HepG2 (cell line): ENCODE results near the gene MRPL38. TPM values are rescaled to one million over a fixed set of nuclear protein-coding genes. Genes with fewer than 3 reads are reported as not detected.
A peak's percentile ranks its signal among the peaks of the same experiment; 100 is the strongest.

Experiments used
- BHLHE40 ChIP-seq: IDR thresholded peaks from 2 replicates; pipeline ENCODE4 v1.6.1; 2011; ENCODE audit warnings: low read length, improper control_type of control experiment
- CHCHD3 ChIP-seq: sonication (generic); formaldehyde crosslinking; IDR thresholded peaks from 2 replicates; pipeline ENCODE4 v1.8.0; 2022; ENCODE audit warnings: mild to moderate bottlenecking, missing genetic modification reagents, moderate library complexity
- FOSL2 ChIP-seq: sonication (generic); formaldehyde crosslinking; IDR thresholded peaks from 2 replicates; pipeline ENCODE4 v1.4.0; 2020; ENCODE audit warnings: missing genetic modification reagents
- GABPB1 ChIP-seq: IDR thresholded peaks from 2 replicates; pipeline ENCODE4 v1.6.1; 2016; ENCODE audit warnings: mild to moderate bottlenecking, missing genetic modification reagents, moderate library complexity, missing compliant biosample characterization
- GPN1 ChIP-seq: sonication (generic); formaldehyde crosslinking; IDR thresholded peaks from 2 replicates; pipeline ENCODE4 v1.5.1; 2020; ENCODE audit warnings: missing genetic modification reagents, borderline replicate concordance
- HHEX ChIP-seq: IDR thresholded peaks from 2 replicates; pipeline ENCODE4 v1.6.1; 2016; ENCODE audit warnings: control low read depth
- KAT7 ChIP-seq: IDR thresholded peaks from 2 replicates; pipeline ENCODE4 v1.6.1; 2018; ENCODE audit warnings: borderline replicate concordance, missing compliant biosample characterization
- KLF15 ChIP-seq: sonication (generic); formaldehyde crosslinking; IDR thresholded peaks from 2 replicates; pipeline ENCODE4 v1.8.1; 2023; ENCODE audit warnings: borderline replicate concordance, mild to moderate bottlenecking, inconsistent platforms, missing genetic modification reagents, mixed read lengths
- MTF1 ChIP-seq: sonication (generic); formaldehyde crosslinking; IDR thresholded peaks from 2 replicates; pipeline ENCODE4 v1.5.0; 2020; ENCODE audit warnings: missing genetic modification reagents
- NFIC ChIP-seq: IDR thresholded peaks from 2 replicates; pipeline ENCODE4 v1.6.1; 2012; ENCODE audit warnings: mild to moderate bottlenecking, low read length, inconsistent platforms
- PRPF4 ChIP-seq: fragments of 200-400 bp; formaldehyde crosslinking; IDR thresholded peaks from 2 replicates; pipeline ENCODE4 v1.6.1; 2016; ENCODE audit warnings: low read length, low read depth; ENCODE audit not compliant: poor library complexity, severe bottlenecking
- RAD51 ChIP-seq: fragments of 450-650 bp; IDR thresholded peaks from 2 replicates; pipeline ENCODE4 v1.6.1; 2016; ENCODE audit warnings: borderline replicate concordance
- REPIN1 ChIP-seq: sonication (generic); formaldehyde crosslinking; IDR thresholded peaks from 2 replicates; pipeline ENCODE4 v1.8.0; 2022; ENCODE audit warnings: missing genetic modification reagents, low read depth, mild to moderate bottlenecking, borderline replicate concordance
- RFX1 ChIP-seq: fragments of 450-650 bp; IDR thresholded peaks from 2 replicates; pipeline ENCODE4 v1.6.1; 2017
- SIX1 ChIP-seq: sonication (generic); formaldehyde crosslinking; IDR thresholded peaks from 2 replicates; pipeline ENCODE4 v1.4.0; 2020; ENCODE audit warnings: missing genetic modification reagents, borderline replicate concordance
- SRF ChIP-seq: IDR thresholded peaks from 2 replicates; pipeline ENCODE4 v1.6.1; 2011; ENCODE audit warnings: mild to moderate bottlenecking, low read depth, low read length, moderate library complexity
- ZBTB38 ChIP-seq: sonication (generic); formaldehyde crosslinking; IDR thresholded peaks from 2 replicates; pipeline ENCODE4 v1.5.1; 2020; ENCODE audit warnings: mild to moderate bottlenecking, missing genetic modification reagents
- ZFP1 ChIP-seq: IDR thresholded peaks from 2 replicates; pipeline ENCODE4 v1.6.1; 2016
- ZNF251 ChIP-seq: sonication (generic); formaldehyde crosslinking; IDR thresholded peaks from 2 replicates; pipeline ENCODE4 v1.9.0; 2021; ENCODE audit warnings: mild to moderate bottlenecking, missing genetic modification reagents
- ZNF556 ChIP-seq: sonication (generic); formaldehyde crosslinking; IDR thresholded peaks from 2 replicates; pipeline ENCODE4 v1.4.0; 2020; ENCODE audit warnings: mild to moderate bottlenecking, missing genetic modification reagents, borderline replicate concordance
- ZNF614 ChIP-seq: IDR thresholded peaks from 2 replicates; pipeline ENCODE4 v1.6.1; 2018; ENCODE audit warnings: missing biosample characterization, missing genetic modification reagents, inconsistent platforms, borderline replicate concordance
- ZNF616 ChIP-seq: sonication (generic); formaldehyde crosslinking; IDR thresholded peaks from 2 replicates; pipeline ENCODE4 v1.5.0; 2020; ENCODE audit warnings: low read depth, mild to moderate bottlenecking, missing genetic modification reagents
- ZNF629 ChIP-seq: sonication (generic); formaldehyde crosslinking; conservative IDR thresholded peaks from 2 replicates; pipeline ENCODE4 v1.5.0; 2020; ENCODE audit warnings: missing genetic modification reagents
- ZNF768 ChIP-seq: sonication (generic); formaldehyde crosslinking; IDR thresholded peaks from 2 replicates; pipeline ENCODE4 v1.4.0; 2020; ENCODE audit warnings: missing genetic modification reagents
- ZNF816 ChIP-seq: sonication (generic); formaldehyde crosslinking; IDR thresholded peaks from 2 replicates; pipeline ENCODE4 v1.8.0; 2022; ENCODE audit warnings: missing genetic modification reagents, mild to moderate bottlenecking, borderline replicate concordance
- ZSCAN22 ChIP-seq: sonication (generic); formaldehyde crosslinking; IDR thresholded peaks from 2 replicates; pipeline ENCODE4 v1.4.0; 2020; ENCODE audit warnings: mild to moderate bottlenecking, missing genetic modification reagents
- polyA plus RNA-seq, 8 experiments: library from polyadenylated mRNA; depleted of rRNA in 3 of 8; stranded (reverse) in 7 of 8; unstranded in 1 of 8; fragments of >200 nt; fragmentation: Illumina TruSeq in 4 of 8; extraction: Trizol in 4 of 8; gene quantifications; 2 replicates each; pipeline versions ENCODE4 v1.2.1 to v1.2.3, GENCODE V29; 2011 to 2016; ENCODE audit warnings: low read depth in 4 of 8, missing spikeins in 1 of 8, mixed read lengths in 1 of 8; ENCODE audit not compliant: insufficient read depth in 1 of 8
- total RNA-seq, 5 experiments: library from RNA; depleted of rRNA; stranded (reverse); fragments of >200 nt; fragmentation: Illumina TruSeq; extraction: Trizol; gene quantifications; 2 replicates each; pipeline ENCODE4 v1.2.3, GENCODE V29; 2016; ENCODE audit warnings: low read depth in 1 of 5
- TF ChIP-seq, protein P1 (sequence below): sonication (generic); formaldehyde crosslinking; IDR thresholded peaks from 2 replicates; pipeline ENCODE4 v1.9.0; 2022; ENCODE audit warnings: missing genetic modification reagents, mild to moderate bottlenecking, borderline replicate concordance
- TF ChIP-seq, protein P2 (sequence below): IDR thresholded peaks from 2 replicates; pipeline ENCODE4 v1.6.1; 2016; ENCODE audit warnings: mild to moderate bottlenecking
- TF ChIP-seq, protein P3 (sequence below): sonication (generic); formaldehyde crosslinking; IDR thresholded peaks from 2 replicates; pipeline ENCODE4 v1.4.0; 2020; ENCODE audit warnings: mild to moderate bottlenecking, missing genetic modification reagents
- TF ChIP-seq, protein P4 (sequence below): IDR thresholded peaks from 2 replicates; pipeline ENCODE4 v1.6.1; 2016; ENCODE audit warnings: missing biosample characterization, missing genetic modification reagents, low read depth

The MRPL38 gene
- total and polyA plus RNA-seq, 2 of the 13 experiments (the other 11 are each of a cell fraction or from before 2014, with no cell fraction given) = 83.7 to 125 TPM

DNA sequence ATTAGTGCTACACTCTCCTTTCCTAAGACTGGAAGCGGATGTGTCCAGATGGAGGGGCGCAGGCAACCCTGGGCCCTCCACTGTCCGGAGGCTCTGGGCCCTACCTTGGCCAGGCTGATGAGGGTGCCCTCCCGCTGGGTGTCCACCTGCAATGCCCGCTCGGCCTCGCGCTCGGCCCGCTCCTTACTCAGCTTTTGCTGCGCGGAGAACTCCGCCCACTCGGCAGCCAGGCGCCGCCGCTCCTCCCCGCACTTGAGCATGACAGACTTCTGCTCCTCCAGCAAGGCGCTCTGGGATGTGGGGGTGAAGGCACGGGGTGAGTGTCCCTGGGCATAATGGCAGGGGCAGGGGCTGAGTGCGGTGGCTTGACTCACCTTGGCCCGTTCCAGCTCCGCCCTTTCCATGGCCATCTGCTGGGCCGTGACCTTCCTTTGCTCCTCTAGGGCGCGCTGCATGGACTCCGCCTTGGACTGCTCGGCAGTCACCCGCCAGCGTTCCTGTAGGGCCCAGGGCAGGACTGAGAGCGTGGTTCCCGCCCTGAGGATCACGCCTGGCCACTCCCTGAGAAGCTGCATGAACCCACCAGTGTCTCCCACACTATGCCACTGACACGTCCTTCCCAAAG is 10.1 kb upstream of the MRPL38 start (continued):
- no peak for TF ChIP-seq NFIC
- no peak for TF ChIP-seq REPIN1
- no peak for TF ChIP-seq HHEX (CRISPR knock-in tag)
- TF ChIP-seq ZNF251 (CRISPR knock-in tag) = no peak
- TF ChIP-seq FOSL2 (CRISPR knock-in tag) = no peak
- TF ChIP-seq MTF1 (CRISPR knock-in tag) = no peak
- TF ChIP-seq ZSCAN22 (CRISPR knock-in tag) = no peak
- no peak for TF ChIP-seq RFX1
- TF ChIP-seq, protein P1, sequence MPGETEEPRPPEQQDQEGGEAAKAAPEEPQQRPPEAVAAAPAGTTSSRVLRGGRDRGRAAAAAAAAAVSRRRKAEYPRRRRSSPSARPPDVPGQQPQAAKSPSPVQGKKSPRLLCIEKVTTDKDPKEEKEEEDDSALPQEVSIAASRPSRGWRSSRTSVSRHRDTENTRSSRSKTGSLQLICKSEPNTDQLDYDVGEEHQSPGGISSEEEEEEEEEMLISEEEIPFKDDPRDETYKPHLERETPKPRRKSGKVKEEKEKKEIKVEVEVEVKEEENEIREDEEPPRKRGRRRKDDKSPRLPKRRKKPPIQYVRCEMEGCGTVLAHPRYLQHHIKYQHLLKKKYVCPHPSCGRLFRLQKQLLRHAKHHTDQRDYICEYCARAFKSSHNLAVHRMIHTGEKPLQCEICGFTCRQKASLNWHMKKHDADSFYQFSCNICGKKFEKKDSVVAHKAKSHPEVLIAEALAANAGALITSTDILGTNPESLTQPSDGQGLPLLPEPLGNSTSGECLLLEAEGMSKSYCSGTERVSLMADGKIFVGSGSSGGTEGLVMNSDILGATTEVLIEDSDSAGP (CRISPR knock-in tag) = peak; percentile 51; the same call in 1 of the 2 replicates
- peak; percentile 96 for TF ChIP-seq ZBTB38 (CRISPR knock-in tag)
- TF ChIP-seq BHLHE40 = 0 out of 2 replicates have a peak, but pooled peaks have one; percentile 4
- no peak for TF ChIP-seq GABPB1
- no peak for TF ChIP-seq ZNF768 (CRISPR knock-in tag)
- TF ChIP-seq ZNF816 (CRISPR knock-in tag) = no peak
- TF ChIP-seq, protein P2, sequence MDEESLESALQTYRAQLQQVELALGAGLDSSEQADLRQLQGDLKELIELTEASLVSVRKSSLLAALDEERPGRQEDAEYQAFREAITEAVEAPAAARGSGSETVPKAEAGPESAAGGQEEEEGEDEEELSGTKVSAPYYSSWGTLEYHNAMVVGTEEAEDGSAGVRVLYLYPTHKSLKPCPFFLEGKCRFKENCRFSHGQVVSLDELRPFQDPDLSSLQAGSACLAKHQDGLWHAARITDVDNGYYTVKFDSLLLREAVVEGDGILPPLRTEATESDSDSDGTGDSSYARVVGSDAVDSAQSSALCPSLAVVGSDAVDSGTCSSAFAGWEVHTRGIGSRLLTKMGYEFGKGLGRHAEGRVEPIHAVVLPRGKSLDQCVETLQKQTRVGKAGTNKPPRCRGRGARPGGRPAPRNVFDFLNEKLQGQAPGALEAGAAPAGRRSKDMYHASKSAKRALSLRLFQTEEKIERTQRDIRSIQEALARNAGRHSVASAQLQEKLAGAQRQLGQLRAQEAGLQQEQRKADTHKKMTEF (CRISPR knock-in tag) = no peak
- no peak for TF ChIP-seq GPN1 (CRISPR knock-in tag)
- TF ChIP-seq RAD51 = no peak
- TF ChIP-seq KAT7 (CRISPR knock-in tag) = no peak
- TF ChIP-seq PRPF4 = no peak
- no peak for TF ChIP-seq KLF15 (CRISPR knock-in tag)
- TF ChIP-seq, protein P3, sequence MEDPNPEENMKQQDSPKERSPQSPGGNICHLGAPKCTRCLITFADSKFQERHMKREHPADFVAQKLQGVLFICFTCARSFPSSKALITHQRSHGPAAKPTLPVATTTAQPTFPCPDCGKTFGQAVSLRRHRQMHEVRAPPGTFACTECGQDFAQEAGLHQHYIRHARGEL (CRISPR knock-in tag) = no peak
- no peak for TF ChIP-seq ZFP1 (CRISPR knock-in tag)
- no peak for TF ChIP-seq ZNF616
- no peak for TF ChIP-seq ZNF556
- no peak for TF ChIP-seq SIX1 (CRISPR knock-in tag)
- no peak for TF ChIP-seq ZNF629 (CRISPR knock-in tag)
- no peak for TF ChIP-seq CHCHD3
- TF ChIP-seq, protein P4, sequence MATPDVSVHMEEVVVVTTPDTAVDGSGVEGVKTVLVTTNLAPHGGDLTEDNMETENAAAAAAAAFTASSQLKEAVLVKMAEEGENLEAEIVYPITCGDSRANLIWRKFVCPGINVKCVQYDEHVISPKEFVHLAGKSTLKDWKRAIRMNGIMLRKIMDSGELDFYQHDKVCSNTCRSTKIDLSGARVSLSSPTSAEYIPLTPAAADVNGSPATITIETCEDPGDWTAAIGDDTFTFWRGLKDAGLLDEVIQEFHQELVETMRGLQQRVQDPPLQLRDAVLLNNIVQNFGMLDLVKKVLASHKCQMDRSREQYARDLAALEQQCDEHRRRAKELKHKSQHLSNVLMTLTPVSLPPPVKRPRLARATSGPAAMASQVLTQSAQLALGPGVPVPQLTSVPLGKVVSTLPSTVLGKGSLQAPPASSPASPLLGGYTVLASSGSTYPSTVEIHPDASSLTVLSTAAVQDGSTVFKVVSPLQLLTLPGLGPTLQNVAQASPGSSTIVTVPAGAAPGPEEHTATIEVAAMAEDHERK (CRISPR knock-in tag) = no peak
- no peak for TF ChIP-seq ZNF614 (CRISPR knock-in tag)
- TF ChIP-seq SRF = no peak
